ENCODE data around the gene ZDHHC24.

ZDHHC24 gene

GRCh38 chr11:66592457-66593302 lies 46.8 kb upstream of the ZDHHC24 start, which contains the start of the genes CCDC87 and CCS (continued):
- TF ChIP-seq CSDC2 (CRISPR knock-in tag; IDR thresholded peaks at IDR 0.05) (no peak), PPARA (CRISPR knock-in tag; IDR thresholded peaks at IDR 0.05; ENCODE audit: borderline replicate concordance) (no peak), ZNF8 (CRISPR knock-in tag; IDR thresholded peaks at IDR 0.05) (no peak), SNAI2 (CRISPR knock-in tag; IDR thresholded peaks at IDR 0.05) (no peak), ZFP30 (CRISPR knock-in tag; IDR thresholded peaks at IDR 0.05) (no peak)

GRCh38 chr11:66591175-66591574 lies 45.3 kb upstream of the ZDHHC24 start:
- ATAC-seq, result no peak

More at GRCh38 chr11:66591175-66591574, 45.3 kb upstream of the ZDHHC24 start:
- TF ChIP-seq PATZ1 (CRISPR knock-in tag; IDR thresholded peaks at IDR 0.05; ENCODE audit: borderline replicate concordance) (no peak), ZNF70 (CRISPR knock-in tag; IDR thresholded peaks at IDR 0.05) (no peak), CSRNP3 (CRISPR knock-in tag; IDR thresholded peaks at IDR 0.05) (no peak), TCF4 (CRISPR knock-in tag; IDR thresholded peaks at IDR 0.05; ENCODE audit: borderline replicate concordance) (no peak), ESRRG (CRISPR knock-in tag; IDR thresholded peaks at IDR 0.05) (no peak), TSHZ2 (CRISPR knock-in tag; IDR thresholded peaks at IDR 0.05) (no peak), ZNF8 (CRISPR knock-in tag; IDR thresholded peaks at IDR 0.05) (no peak), OSR1 (CRISPR knock-in tag; IDR thresholded peaks at IDR 0.05) (no peak), SNAI2 (CRISPR knock-in tag; IDR thresholded peaks at IDR 0.05) (no peak), BACH2 (CRISPR knock-in tag; IDR thresholded peaks at IDR 0.05; ENCODE audit: borderline replicate concordance) (no peak), ZNF565 (CRISPR knock-in tag; conservative IDR thresholded peaks at IDR 0.05; ENCODE audit: low read depth) (no peak), ZFP3 (CRISPR knock-in tag; IDR thresholded peaks at IDR 0.05) (no peak), ZFP30 (CRISPR knock-in tag; IDR thresholded peaks at IDR 0.05) (no peak), CSDC2 (CRISPR knock-in tag; IDR thresholded peaks at IDR 0.05) (no peak), GLIS3 (CRISPR knock-in tag; IDR thresholded peaks at IDR 0.05) (no peak), PPARA (CRISPR knock-in tag; IDR thresholded peaks at IDR 0.05; ENCODE audit: borderline replicate concordance) (no peak)
- TF ChIP-seq, protein P1, sequence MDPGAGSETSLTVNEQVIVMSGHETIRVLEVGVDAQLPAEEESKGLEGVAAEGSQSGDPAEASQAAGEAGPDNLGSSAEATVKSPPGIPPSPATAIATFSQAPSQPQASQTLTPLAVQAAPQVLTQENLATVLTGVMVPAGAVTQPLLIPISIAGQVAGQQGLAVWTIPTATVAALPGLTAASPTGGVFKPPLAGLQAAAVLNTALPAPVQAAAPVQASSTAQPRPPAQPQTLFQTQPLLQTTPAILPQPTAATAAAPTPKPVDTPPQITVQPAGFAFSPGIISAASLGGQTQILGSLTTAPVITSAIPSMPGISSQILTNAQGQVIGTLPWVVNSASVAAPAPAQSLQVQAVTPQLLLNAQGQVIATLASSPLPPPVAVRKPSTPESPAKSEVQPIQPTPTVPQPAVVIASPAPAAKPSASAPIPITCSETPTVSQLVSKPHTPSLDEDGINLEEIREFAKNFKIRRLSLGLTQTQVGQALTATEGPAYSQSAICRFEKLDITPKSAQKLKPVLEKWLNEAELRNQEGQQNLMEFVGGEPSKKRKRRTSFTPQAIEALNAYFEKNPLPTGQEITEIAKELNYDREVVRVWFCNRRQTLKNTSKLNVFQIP (CRISPR knock-in tag; IDR thresholded peaks at IDR 0.05; ENCODE audit: borderline replicate concordance, low read depth), result no peak
- TF ChIP-seq, protein P2, sequence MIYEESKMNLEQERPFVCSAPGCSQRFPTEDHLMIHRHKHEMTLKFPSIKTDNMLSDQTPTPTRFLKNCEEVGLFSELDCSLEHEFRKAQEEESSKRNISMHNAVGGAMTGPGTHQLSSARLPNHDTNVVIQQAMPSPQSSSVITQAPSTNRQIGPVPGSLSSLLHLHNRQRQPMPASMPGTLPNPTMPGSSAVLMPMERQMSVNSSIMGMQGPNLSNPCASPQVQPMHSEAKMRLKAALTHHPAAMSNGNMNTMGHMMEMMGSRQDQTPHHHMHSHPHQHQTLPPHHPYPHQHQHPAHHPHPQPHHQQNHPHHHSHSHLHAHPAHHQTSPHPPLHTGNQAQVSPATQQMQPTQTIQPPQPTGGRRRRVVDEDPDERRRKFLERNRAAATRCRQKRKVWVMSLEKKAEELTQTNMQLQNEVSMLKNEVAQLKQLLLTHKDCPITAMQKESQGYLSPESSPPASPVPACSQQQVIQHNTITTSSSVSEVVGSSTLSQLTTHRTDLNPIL (CRISPR knock-in tag; IDR thresholded peaks at IDR 0.05; ENCODE audit: low read depth), result no peak

All from SK-N-SH treated with all-trans-retinoic acid at 6 μM for 48 hours (cell line).